ENCODE measurements around the gene TEX48.

The TEX48 gene

GRCh38 chr9:114680259-114681001 lies 1.6 kb downstream of the TEX48 start:
- no peaks in the 10 kb centered on the region for H3K36me3 ChIP-seq (ENCODE audit: control insufficient read depth in 2 of 2, insufficient read depth in 2 of 2, low read length in 2 of 2)
- H3K4me3 ChIP-seq (ENCODE audit: low read length in 2 of 2), result no peak overlapping the region
- no peaks in the 10 kb centered on the region for H3K27me3 ChIP-seq (ENCODE audit: control insufficient read depth in 1 of 2, insufficient read depth in 2 of 2, low read length in 2 of 2)
- peaks cover 3% of the 10 kb centered on the region for H3K4me1 ChIP-seq (ENCODE audit: control insufficient read depth, insufficient read depth, low read length)
- H3K27ac ChIP-seq (ENCODE audit: low read length), result no peak overlapping the region
- no peak overlapping the region for H3K9ac ChIP-seq (ENCODE audit: low read length in 2 of 2)
- no peaks in the 10 kb centered on the region for H3K9me3 ChIP-seq (ENCODE audit: control insufficient read depth in 2 of 2, low read length in 2 of 2)

- Histone ChIP-seq H3K27me3 (ENCODE audit: control insufficient read depth in 1 of 2, insufficient read depth in 2 of 2, low read length in 2 of 2) (no peaks in the 10 kb centered on the region), H3K9ac (ENCODE audit: low read length in 2 of 2) (no peak overlapping the region), H3K27ac (ENCODE audit: low read length) (no peak overlapping the region), H3K4me1 (ENCODE audit: control insufficient read depth, insufficient read depth, low read length) (peaks cover 3% of the 10 kb centered on the region), H3K36me3 (ENCODE audit: control insufficient read depth in 2 of 2, insufficient read depth in 2 of 2, low read length in 2 of 2) (no peaks in the 10 kb centered on the region), H3K9me3 (ENCODE audit: control insufficient read depth in 2 of 2, low read length in 2 of 2) (no peaks in the 10 kb centered on the region), H3K4me3 (ENCODE audit: low read length in 2 of 2) (no peak overlapping the region)
These were observed 3.2 kb downstream of the TEX48 start for GRCh38 chr9:114678795-114679194.

GRCh38 chr9:114678130-114678529 lies 3.9 kb downstream of the TEX48 start:
- Histone ChIP-seq H3K9me3 (ENCODE audit: control insufficient read depth in 2 of 2, low read length in 2 of 2) (no peaks in the 10 kb centered on the region), H3K36me3 (ENCODE audit: control insufficient read depth in 2 of 2, insufficient read depth in 2 of 2, low read length in 2 of 2) (no peaks in the 10 kb centered on the region), H3K27ac (ENCODE audit: low read length) (no peak overlapping the region), H3K4me1 (ENCODE audit: control insufficient read depth, insufficient read depth, low read length) (peaks cover 3% of the 10 kb centered on the region), H3K4me3 (ENCODE audit: low read length in 2 of 2) (no peak overlapping the region), H3K9ac (ENCODE audit: low read length in 2 of 2) (no peak overlapping the region), H3K27me3 (ENCODE audit: control insufficient read depth in 1 of 2, insufficient read depth in 2 of 2, low read length in 2 of 2) (no peaks in the 10 kb centered on the region)

DNA sequence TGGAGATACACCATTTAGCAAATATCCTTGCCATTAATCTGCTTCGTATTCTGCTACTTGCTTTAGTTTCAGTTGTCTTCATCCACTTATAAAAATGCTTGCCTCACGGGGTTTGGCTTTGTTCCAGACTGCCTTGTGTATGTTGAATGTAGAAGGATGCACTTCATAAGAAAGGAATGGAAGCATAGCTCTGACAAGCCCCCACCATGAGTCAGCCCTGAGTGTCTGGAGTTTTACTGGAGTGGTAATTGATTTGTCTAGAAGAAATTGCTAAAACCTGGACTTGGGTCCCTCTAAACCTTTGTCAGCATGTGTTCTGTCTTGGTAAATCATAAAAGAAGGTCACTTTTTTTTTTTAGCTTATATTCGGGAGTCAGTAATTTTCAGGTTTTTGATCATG lies 4.6 kb downstream of the TEX48 start:
- Histone ChIP-seq H3K9ac (ENCODE audit: low read length in 2 of 2) (no peak overlapping the region), H3K27ac (ENCODE audit: low read length) (no peak overlapping the region), H3K4me1 (ENCODE audit: control insufficient read depth, insufficient read depth, low read length) (peaks cover 3% of the 10 kb centered on the region), H3K4me3 (ENCODE audit: low read length in 2 of 2) (no peak overlapping the region), H3K36me3 (ENCODE audit: control insufficient read depth in 2 of 2, insufficient read depth in 2 of 2, low read length in 2 of 2) (no peaks in the 10 kb centered on the region), H3K9me3 (ENCODE audit: control insufficient read depth in 2 of 2, low read length in 2 of 2) (no peaks in the 10 kb centered on the region), H3K27me3 (ENCODE audit: control insufficient read depth in 1 of 2, insufficient read depth in 2 of 2, low read length in 2 of 2) (no peaks in the 10 kb centered on the region)

- Histone ChIP-seq H3K36me3 (ENCODE audit: control insufficient read depth in 2 of 2, insufficient read depth in 2 of 2, low read length in 2 of 2) (no peaks in the 10 kb centered on the region), H3K27ac (ENCODE audit: low read length) (no peak overlapping the region), H3K27me3 (ENCODE audit: control insufficient read depth in 1 of 2, insufficient read depth in 2 of 2, low read length in 2 of 2) (no peaks in the 10 kb centered on the region), H3K4me3 (ENCODE audit: low read length in 2 of 2) (no peak overlapping the region), H3K9me3 (ENCODE audit: control insufficient read depth in 2 of 2, low read length in 2 of 2) (no peaks in the 10 kb centered on the region), H3K4me1 (ENCODE audit: control insufficient read depth, insufficient read depth, low read length) (peaks cover 3% of the 10 kb centered on the region), H3K9ac (ENCODE audit: low read length in 2 of 2) (no peak overlapping the region)
These were observed 5.1 kb downstream of the TEX48 start for GRCh38 chr9:114676901-114677300.

- H3K27ac ChIP-seq (ENCODE audit: low read length), result no peak overlapping the region
- no peaks in the 10 kb centered on the region for H3K36me3 ChIP-seq (ENCODE audit: control insufficient read depth in 2 of 2, insufficient read depth in 2 of 2, low read length in 2 of 2)
- no peak overlapping the region for H3K4me3 ChIP-seq (ENCODE audit: low read length in 2 of 2)
- H3K9ac ChIP-seq (ENCODE audit: low read length in 2 of 2), result no peak overlapping the region
- H3K9me3 ChIP-seq (ENCODE audit: control insufficient read depth in 2 of 2, low read length in 2 of 2), result no peaks in the 10 kb centered on the region
- peaks cover 3% of the 10 kb centered on the region for H3K4me1 ChIP-seq (ENCODE audit: control insufficient read depth, insufficient read depth, low read length)
- peaks cover 0 to 2% of the 10 kb centered on the region in 2 donors for H3K27me3 ChIP-seq (ENCODE audit: control insufficient read depth in 1 of 2, insufficient read depth in 2 of 2, low read length in 2 of 2)
These were observed 7.0 kb downstream of the TEX48 start for GRCh38 chr9:114674798-114675540.

DNA sequence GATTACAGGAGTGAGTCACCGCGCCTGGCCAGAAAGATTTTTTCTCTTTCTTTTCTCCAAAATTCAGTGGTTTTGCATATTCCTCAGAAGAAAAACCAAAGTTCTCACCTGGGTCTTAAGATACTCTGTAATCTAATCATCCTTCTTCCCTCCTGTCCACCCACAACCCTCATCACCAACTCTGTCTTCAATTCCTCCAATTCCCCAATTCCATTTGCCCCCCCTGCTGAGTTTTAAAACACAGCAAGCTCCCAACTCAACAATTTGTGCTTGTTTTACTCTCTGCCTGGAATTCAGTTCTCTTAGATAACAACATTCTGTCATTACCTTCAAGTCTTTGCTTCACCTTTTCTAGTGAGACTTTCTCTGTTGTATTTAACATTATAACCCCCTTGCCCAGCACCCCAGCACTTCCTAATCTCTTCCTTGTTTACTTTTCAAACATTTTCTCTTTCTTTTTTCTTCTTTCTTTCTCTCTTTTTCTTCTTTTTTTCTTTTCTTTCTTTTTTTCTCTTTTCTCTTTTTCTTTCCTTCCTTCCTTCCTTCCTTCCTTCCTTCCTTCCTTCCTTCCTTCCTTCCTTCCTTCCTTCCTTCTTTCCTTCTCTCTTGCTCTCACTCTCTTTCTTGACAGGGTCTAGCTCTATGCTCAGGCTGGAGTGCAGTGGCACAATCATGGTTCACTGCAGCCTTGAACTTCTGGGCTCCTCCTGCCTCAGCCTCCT lies 7.8 kb downstream of the TEX48 start:
- no peaks in the 10 kb centered on the region for H3K9me3 ChIP-seq (ENCODE audit: control insufficient read depth in 2 of 2, low read length in 2 of 2)
- H3K27ac ChIP-seq (ENCODE audit: low read length), result no peak overlapping the region
- H3K27me3 ChIP-seq (ENCODE audit: control insufficient read depth in 1 of 2, insufficient read depth in 2 of 2, low read length in 2 of 2), result peaks cover 0 to 2% of the 10 kb centered on the region in 2 donors
- H3K4me3 ChIP-seq (ENCODE audit: low read length in 2 of 2), result no peak overlapping the region
- H3K9ac ChIP-seq (ENCODE audit: low read length in 2 of 2), result no peak overlapping the region
- no peaks in the 10 kb centered on the region for H3K36me3 ChIP-seq (ENCODE audit: control insufficient read depth in 2 of 2, insufficient read depth in 2 of 2, low read length in 2 of 2)
- peaks cover 3% of the 10 kb centered on the region for H3K4me1 ChIP-seq (ENCODE audit: control insufficient read depth, insufficient read depth, low read length)

GRCh38 chr9:114671605-114672004 lies 10.4 kb downstream of the TEX48 start:
- Histone ChIP-seq H3K27me3 (ENCODE audit: control insufficient read depth in 1 of 2, insufficient read depth in 2 of 2, low read length in 2 of 2) (peaks cover 0 to 2% of the 10 kb centered on the region in 2 donors), H3K4me1 (ENCODE audit: control insufficient read depth, insufficient read depth, low read length) (no peaks in the 10 kb centered on the region), H3K9ac (ENCODE audit: low read length in 2 of 2) (no peak overlapping the region), H3K27ac (ENCODE audit: low read length) (no peak overlapping the region), H3K4me3 (ENCODE audit: low read length in 2 of 2) (no peak overlapping the region), H3K9me3 (ENCODE audit: control insufficient read depth in 2 of 2, low read length in 2 of 2) (no peaks in the 10 kb centered on the region), H3K36me3 (ENCODE audit: control insufficient read depth in 2 of 2, insufficient read depth in 2 of 2, low read length in 2 of 2) (no peaks in the 10 kb centered on the region)

GRCh38 chr9:114669961-114670360 lies 12.0 kb downstream of the TEX48 start:
- Histone ChIP-seq H3K27ac (ENCODE audit: low read length) (no peak overlapping the region), H3K36me3 (ENCODE audit: control insufficient read depth in 2 of 2, insufficient read depth in 2 of 2, low read length in 2 of 2) (no peaks in the 10 kb centered on the region), H3K9me3 (ENCODE audit: control insufficient read depth in 2 of 2, low read length in 2 of 2) (no peaks in the 10 kb centered on the region), H3K4me1 (ENCODE audit: control insufficient read depth, insufficient read depth, low read length) (no peaks in the 10 kb centered on the region), H3K4me3 (ENCODE audit: low read length in 2 of 2) (no peak overlapping the region), H3K27me3 (ENCODE audit: control insufficient read depth in 1 of 2, insufficient read depth in 2 of 2, low read length in 2 of 2) (peaks cover 0 to 2% of the 10 kb centered on the region in 2 donors), H3K9ac (ENCODE audit: low read length in 2 of 2) (no peak overlapping the region)

- no peak overlapping the region for H3K27ac ChIP-seq (ENCODE audit: low read length)
- H3K36me3 ChIP-seq (ENCODE audit: control insufficient read depth in 2 of 2, insufficient read depth in 2 of 2, low read length in 2 of 2), result no peaks in the 10 kb centered on the region
- no peak overlapping the region for H3K9ac ChIP-seq (ENCODE audit: low read length in 2 of 2)
- no peaks in the 10 kb centered on the region for H3K4me1 ChIP-seq (ENCODE audit: control insufficient read depth, insufficient read depth, low read length)
- H3K4me3 ChIP-seq (ENCODE audit: low read length in 2 of 2), result no peak overlapping the region
- H3K27me3 ChIP-seq (ENCODE audit: control insufficient read depth in 1 of 2, insufficient read depth in 2 of 2, low read length in 2 of 2), result peaks cover 0 to 2% of the 10 kb centered on the region in 2 donors
- H3K9me3 ChIP-seq (ENCODE audit: control insufficient read depth in 2 of 2, low read length in 2 of 2), result no peaks in the 10 kb centered on the region
These were observed 13.8 kb downstream of the TEX48 start for GRCh38 chr9:114668146-114668545.
